Eye (tissue), 1 donor: ENCODE measurements around the gene CRISPLD2.
"Not testable (repeated sequence)": the region's sequence is repeated elsewhere in the genome, so short reads cannot be mapped to it uniquely, and the experiment has no call there.

ENCODE experiments used
- DNase-seq: peaks from one replicate; pipeline ENCODE4 v3.0.0-alpha.2; 2015

The CRISPLD2 gene

DNA sequence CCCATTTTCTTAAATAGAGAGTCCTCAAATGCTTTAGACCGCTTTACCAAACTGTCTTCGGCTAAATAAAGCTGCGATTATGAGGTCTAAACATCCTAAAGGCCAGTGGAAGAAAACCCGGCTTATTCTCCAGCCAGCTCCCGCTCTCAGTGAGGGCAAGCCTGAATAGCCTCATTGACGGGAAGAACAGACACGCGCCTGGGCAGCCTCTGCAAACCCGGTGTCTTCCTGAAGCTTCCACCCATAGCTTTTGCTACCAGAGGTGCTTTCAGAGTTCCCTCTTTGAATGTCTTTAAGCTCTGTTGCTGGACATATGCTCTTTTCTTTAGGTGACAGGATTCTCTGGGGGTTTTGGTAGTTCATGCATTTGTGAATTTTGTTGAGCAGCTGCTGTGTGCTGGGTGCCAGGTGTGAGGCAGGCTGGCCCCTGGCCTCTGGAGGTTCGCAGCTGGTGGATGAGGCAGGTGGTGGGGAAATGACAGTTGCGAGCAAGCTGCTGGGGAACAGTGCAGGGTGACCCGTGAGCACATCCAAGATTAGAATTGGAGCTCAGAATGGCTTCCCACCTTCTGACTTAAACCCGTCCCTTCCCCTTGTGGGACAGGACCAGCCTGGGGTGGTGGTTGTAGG lies 44.7 kb downstream of the CRISPLD2 start:
- peak; percentile 46 for DNase-seq

GRCh38 chr16:84867696-84868095 lies 47.9 kb downstream of the CRISPLD2 start:
- no peak for DNase-seq

DNA sequence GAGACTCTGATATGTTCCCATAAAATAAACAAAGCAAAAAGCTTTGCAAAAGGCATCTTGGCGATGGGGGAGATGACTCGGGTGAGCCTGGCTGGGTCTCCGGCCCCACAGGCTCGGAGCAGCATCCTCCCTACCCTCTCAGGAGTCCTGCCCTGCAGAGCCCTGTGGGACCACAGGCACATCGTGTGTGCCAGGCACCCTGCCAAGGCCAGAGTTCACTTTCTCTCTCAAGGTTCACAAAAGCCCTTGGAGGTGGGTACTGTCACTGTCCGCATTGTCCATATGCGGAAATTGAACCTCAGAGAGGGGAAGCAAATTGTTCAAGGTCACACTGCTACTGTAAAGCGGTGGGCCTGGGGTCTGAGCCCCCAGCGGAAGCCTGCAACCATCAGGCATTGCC lies 48.5 kb downstream of the CRISPLD2 start:
- DNase-seq, result no peak

- DNase-seq, result no peak
Observed at GRCh38 chr16:84868829-84869472, 49.2 kb downstream of the CRISPLD2 start.

DNA sequence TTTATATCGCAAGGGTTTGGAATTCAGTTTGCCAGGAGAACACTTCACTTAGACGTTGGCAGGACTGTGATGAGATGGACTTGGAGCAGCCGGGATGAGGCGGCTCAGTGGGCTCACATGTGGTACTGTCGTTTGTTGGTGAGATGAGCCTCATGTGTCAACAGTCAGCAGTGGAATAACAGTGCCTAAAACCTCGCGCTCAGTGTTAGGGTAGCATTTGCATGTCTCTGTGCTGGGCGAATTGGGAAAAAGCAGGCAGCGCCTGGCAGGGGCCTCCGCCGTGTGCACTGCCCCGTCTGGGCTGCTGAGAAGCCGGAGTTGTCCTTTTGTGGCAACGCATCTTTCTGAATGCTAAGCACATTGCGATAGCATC lies 49.7 kb downstream of the CRISPLD2 start:
- DNase-seq, result no peak

- not testable (repeated sequence) for DNase-seq
Observed at GRCh38 chr16:84872971-84873370, 53.2 kb downstream of the CRISPLD2 start.

GRCh38 chr16:84874004-84874435 lies 54.2 kb downstream of the CRISPLD2 start:
- no peak for DNase-seq

GRCh38 chr16:84874553-84874952 lies 54.8 kb downstream of the CRISPLD2 start:
- no peak for DNase-seq

DNA sequence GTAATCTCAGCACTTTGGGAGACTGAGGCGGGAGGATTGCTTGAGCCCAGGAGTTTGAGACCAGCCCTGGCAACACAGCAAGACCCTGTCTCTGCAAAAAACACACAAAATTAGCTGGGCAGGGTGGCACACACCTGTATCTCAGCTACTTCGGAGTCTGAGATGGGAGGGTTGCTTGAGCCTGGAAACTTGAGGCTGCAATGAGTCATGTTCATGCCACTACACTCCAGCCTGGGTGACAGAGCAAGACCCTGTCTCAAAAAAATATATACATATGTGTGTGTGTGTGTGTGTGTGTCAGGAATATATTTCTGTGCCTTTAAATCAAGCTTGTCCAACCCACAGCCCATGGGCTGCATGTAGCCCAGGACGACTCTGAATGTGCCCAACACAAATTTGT lies 55.2 kb downstream of the CRISPLD2 start:
- DNase-seq, result no peak

GRCh38 chr16:84875846-84876245 lies 56.1 kb downstream of the CRISPLD2 start:
- no peak for DNase-seq

GRCh38 chr16:84876873-84877606 lies 57.3 kb downstream of the CRISPLD2 start:
- DNase-seq, result no peak

GRCh38 chr16:84878770-84879169 lies 59.0 kb downstream of the CRISPLD2 start:
- no peak for DNase-seq

- no peak for DNase-seq
Observed at GRCh38 chr16:84879569-84880487, 60.0 kb downstream of the CRISPLD2 start.

- DNase-seq, result peak; percentile 39
Observed at GRCh38 chr16:84881702-84882521, 62.1 kb downstream of the CRISPLD2 start.

GRCh38 chr16:84883301-84883700 lies 63.5 kb downstream of the CRISPLD2 start:
- no peak for DNase-seq

DNA sequence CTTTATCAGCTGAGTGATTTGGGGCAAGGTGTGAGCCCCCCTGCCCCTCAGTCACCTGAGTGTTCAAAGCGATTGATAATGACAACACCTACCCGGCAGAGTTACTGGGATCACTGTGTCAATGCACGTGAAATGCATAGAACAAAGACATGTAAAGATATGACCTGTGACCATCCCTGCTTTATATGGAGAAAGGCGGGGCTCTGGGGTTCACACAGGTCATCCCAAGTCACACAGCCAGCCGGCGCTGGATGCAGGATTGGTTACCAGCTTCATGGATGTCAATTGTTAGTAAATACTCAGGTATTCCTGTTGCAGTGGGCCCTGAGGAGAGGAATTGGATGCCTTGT lies 64.4 kb downstream of the CRISPLD2 start:
- no peak for DNase-seq

DNA sequence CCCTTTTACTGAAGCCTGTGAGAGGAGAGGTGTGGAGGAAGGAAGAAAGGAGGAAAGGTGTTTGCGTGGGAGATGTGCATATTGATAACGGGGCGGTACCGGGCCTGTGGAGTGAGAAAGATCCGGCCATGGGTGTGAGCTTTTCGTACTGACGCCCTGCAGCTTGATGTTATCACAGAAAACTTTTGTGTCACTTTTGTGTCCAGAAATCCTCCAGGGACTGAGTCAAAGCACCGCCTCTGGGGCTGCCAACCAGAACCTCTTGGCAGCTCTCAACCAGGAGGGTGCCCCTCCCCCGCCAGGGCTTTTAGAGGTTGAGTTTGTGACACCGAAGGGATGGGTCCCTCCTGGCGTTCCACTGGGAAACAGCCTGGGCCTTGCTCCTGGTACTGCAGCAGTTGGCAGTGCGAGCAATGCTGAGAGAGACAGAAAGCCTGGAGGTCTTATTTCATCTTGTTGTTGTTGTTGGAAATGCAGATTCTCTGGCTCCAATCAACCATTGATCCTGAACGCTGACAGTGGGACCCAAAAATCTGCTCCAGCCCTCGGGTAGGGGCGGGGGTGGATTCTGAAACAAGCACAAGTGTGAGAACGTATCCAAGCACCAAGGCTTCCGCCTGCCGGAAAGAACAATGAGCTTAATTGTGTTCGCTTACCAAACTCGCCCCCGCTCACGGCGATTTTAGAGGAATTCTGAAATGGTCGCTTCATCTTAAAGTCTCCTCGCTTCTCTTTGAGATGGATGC lies 65.0 kb downstream of the CRISPLD2 start:
- peak; percentile 75 for DNase-seq

- DNase-seq, result no peak
Observed at GRCh38 chr16:84885342-84885910, 65.6 kb downstream of the CRISPLD2 start.

GRCh38 chr16:84886497-84887090 lies 66.8 kb downstream of the CRISPLD2 start:
- DNase-seq, result no peak

GRCh38 chr16:84887207-84887606 lies 67.4 kb downstream of the CRISPLD2 start:
- no peak for DNase-seq

GRCh38 chr16:84888450-84888849 lies 68.7 kb downstream of the CRISPLD2 start:
- DNase-seq, result no peak
